Kidney epithelial cell (primary cell): ENCODE data around the gene GPR153. TPM values are rescaled to one million over a fixed set of nuclear protein-coding genes. Genes with fewer than 3 reads are reported as not detected.

Source experiments
- DNase-seq: peaks from one replicate; pipeline ENCODE4 v3.0.0-alpha.2; 2010; ENCODE audit warnings: low read depth
- H3K27me3 ChIP-seq: 2 replicates; pipeline ENCODE4 v1.6.0; 2011; ENCODE audit warnings: low read length; ENCODE audit not compliant: control insufficient read depth, insufficient read depth
- H3K36me3 ChIP-seq: 2 replicates; pipeline ENCODE4 v1.5.1; 2011; ENCODE audit warnings: low read length; ENCODE audit not compliant: control insufficient read depth, insufficient read depth
- H3K4me3 ChIP-seq: 2 replicates; pipeline ENCODE4 v1.5.1; 2011; ENCODE audit warnings: low read depth, mild to moderate bottlenecking, control low read depth, low read length
- CTCF ChIP-seq: IDR thresholded peaks from 2 replicates; pipeline ENCODE4 v1.5.1; 2011; ENCODE audit warnings: mild to moderate bottlenecking, moderate library complexity, low read length, control low read depth, inconsistent platforms; ENCODE audit not compliant: insufficient read depth, poor library complexity, severe bottlenecking
- total RNA-seq: library from RNA; depleted of rRNA; stranded (reverse); fragments of >200 nt; gene quantifications from 2 replicates; pipeline ENCODE4 v1.2.3, GENCODE V29; 2015

The GPR153 gene
- total RNA-seq, 1 donor from 2014 or later, result 11.4 TPM

- no peak for DNase-seq
- no peaks in the 10 kb centered on the region for H3K27me3 ChIP-seq
- no peak for TF ChIP-seq CTCF
- no peaks in the 10 kb centered on the region for H3K36me3 ChIP-seq
- H3K4me3 ChIP-seq, result no peak overlapping the region
These were observed 38.1 kb upstream of the GPR153 start for GRCh38 chr1:6298940-6299465.

- H3K4me3 ChIP-seq, result no peak overlapping the region
- no peaks in the 10 kb centered on the region for H3K36me3 ChIP-seq
- no peak for DNase-seq
- no peaks in the 10 kb centered on the region for H3K27me3 ChIP-seq
- no peak for TF ChIP-seq CTCF
These were observed 37.6 kb upstream of the GPR153 start for GRCh38 chr1:6298530-6298929.

- no peak for TF ChIP-seq CTCF
- H3K36me3 ChIP-seq, result no peaks in the 10 kb centered on the region
- DNase-seq, result no peak
These were observed 35.0 kb upstream of the GPR153 start for GRCh38 chr1:6295910-6296309.

GRCh38 chr1:6294890-6295556 is 34.1 kb upstream of the GPR153 start:
- H3K36me3 ChIP-seq, result no peaks in the 10 kb centered on the region
- DNase-seq, result no peak
- no peak for TF ChIP-seq CTCF

More at GRCh38 chr1:6295910-6296309, 35.0 kb upstream of the GPR153 start:
- no peaks in the 10 kb centered on the region for H3K27me3 ChIP-seq
- no peak overlapping the region for H3K4me3 ChIP-seq

GRCh38 chr1:6294080-6294889 is 33.4 kb upstream of the GPR153 start:
- TF ChIP-seq CTCF, result no peak
- no peak for DNase-seq
- Histone ChIP-seq H3K4me3 (no peak overlapping the region), H3K27me3 (no peaks in the 10 kb centered on the region), H3K36me3 (no peaks in the 10 kb centered on the region)

More at GRCh38 chr1:6294890-6295556, 34.1 kb upstream of the GPR153 start:
- H3K4me3 ChIP-seq, result no peak overlapping the region
- H3K27me3 ChIP-seq, result no peaks in the 10 kb centered on the region

GRCh38 chr1:6292102-6292501 is 31.2 kb upstream of the GPR153 start:
- TF ChIP-seq CTCF, result no peak
- Histone ChIP-seq H3K27me3 (no peaks in the 10 kb centered on the region), H3K36me3 (no peaks in the 10 kb centered on the region), H3K4me3 (no peak overlapping the region)
- DNase-seq, result no peak
